DMS114 treated with DMSO at 0.1 percent for 48 hours (cell line): ENCODE measurements around the gene CHRNA4.

ENCODE experiments used
- DNase-seq: peaks from one replicate; lab custom pipeline; 2025; ENCODE audit not compliant: unreplicated experiment; lab: John Stamatoyannopoulos, UW

The CHRNA4 gene

GRCh38 chr20:63293871-63294535 is 67.1 kb downstream of the CHRNA4 start:
- DNase-seq, result no peak

- no peak for DNase-seq
These were observed 67.7 kb downstream of the CHRNA4 start for GRCh38 chr20:63293456-63293855.
